Measurements from ENCODE around the gene ZBTB7C.

The ZBTB7C gene

DNA sequence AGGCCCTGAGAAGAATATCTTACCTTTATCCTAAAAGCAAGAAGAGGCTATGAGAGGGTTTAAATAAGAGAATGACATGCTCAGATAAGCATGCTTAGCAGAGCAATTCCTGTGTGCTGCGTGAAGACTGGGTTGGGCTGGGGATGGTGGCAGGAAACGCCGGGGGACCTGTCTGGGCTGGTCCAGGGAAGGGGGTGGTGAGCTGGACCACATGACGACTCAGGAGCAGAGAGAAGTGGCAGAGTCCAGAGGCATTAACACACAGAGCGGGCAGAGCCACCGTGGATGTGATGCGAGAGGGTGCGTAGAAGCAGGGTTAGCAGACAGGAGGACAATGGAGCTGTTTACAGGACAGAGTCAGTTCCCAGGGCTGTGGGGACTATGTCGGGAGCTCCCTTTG, 84.5 kb downstream of the ZBTB7C start:
- no peak for DNase-seq (ENCODE audit: low spot score)

DNA sequence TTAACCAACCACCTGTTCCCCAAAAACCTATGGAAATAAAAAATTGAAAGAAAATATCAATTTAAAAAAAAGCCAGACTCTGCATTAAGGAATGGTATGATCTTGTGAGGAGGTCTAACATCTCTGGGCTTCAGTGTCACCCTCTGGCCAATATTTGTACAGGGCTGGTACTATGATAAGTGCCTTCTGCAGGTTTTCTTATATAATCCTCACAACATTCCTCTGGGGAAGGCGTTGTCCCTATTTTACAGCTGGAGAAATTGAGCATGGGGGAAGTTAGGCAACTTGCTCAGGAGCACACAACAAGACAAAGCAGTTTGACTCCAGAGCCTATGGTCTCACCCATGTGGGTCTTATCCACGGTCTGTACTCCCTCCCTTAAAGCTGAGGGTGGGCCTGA, 86.0 kb downstream of the ZBTB7C start:
- DNase-seq (ENCODE audit: low spot score) = no peak

DNA sequence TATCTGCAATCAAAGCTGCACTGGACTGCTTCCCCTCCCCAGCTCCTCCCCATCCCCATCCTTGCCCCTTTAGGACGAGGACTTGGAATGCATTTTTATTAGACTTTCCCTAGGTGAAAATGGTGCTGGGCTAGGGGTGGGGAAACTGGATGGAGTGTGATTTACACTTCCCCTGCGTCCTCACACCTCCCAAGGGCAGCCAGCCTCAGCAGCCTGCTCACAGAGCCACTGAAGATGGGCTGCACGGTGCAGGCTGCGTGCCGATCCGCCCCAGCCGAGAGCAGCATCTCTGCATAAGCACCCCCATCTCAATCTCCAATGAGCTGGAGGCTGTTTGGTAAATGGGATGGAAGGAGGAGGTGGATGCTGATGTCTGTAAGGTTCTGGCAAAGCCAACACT, 87.6 kb downstream of the ZBTB7C start:
- no peak for DNase-seq (ENCODE audit: low spot score)

DNA sequence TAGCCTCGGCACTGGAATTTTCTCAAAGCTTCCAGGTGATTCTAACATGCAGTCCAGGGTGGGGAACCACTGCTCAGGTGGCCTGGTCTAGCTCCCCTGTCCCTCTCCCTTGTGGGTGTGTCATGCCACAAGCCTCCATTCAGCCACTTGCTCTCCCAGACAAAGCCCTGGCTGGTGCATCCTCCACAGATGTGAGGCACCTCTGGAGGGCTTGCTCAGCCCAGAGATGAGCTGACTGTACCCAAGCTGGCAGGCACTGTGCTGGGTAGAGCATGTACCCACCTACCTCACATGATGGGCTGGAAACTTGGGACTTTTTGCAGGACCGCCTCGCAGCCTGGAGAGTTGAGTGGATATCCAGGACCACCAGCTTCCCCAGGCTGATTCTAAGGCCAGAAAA, 88.1 kb downstream of the ZBTB7C start:
- DNase-seq (ENCODE audit: low spot score) = no peak

DNA sequence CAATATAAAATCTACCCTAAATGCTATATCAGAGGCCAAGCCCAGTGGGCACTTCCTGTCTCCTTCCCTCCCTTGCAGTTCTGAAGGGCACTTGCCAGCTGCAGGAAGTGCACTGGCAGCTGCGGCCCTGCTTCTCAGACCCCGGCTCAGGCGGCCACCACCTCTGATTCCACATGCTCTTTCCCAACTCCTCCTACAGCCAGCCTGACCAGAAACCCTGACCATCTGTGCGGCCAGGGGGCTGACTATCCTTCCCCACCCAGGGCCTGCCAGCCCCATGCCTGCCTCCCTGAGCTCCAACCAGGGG, 88.6 kb downstream of the ZBTB7C start:
- no peak for DNase-seq (ENCODE audit: low spot score)

DNA sequence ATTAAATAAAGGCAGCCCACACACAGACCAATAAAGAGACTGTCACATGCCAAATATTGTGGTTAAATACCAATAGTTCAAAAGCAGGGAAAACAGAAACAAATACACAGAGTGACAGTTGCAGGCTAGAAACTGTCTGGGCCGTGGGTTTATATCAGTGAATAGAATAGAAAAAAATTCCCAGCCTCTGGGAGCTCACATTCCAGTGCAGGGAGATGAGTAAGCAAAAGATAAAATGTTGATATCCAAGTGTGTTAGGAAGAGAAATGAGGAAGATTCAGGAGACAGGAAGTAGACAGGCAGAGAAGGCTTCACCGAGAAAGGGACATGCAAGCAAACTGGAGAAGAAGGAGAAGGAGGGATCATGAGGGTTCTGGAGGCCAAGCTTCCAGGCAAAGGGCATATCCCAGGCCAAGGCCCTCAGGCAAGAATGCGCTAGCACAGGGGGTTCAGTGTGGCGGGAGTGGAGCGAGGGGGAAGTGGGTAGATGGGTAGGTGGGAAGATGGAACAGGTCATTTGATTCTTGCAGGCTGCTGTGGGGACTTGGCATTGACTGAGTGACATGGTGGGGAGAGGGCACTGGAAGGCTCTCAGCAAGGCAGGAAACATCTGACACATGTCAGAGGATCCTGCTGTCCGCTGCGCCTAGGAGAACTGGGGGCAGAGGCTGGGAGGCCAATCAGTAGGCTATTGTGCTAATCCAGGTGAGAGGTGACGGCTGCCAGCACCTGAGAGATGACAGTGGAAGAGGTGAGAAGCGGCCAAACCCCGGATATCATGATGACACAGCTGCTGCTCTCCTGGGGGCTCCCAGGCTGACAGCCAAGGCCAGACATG, 89.2 kb downstream of the ZBTB7C start:
- DNase-seq (ENCODE audit: low spot score) = no peak

DNA sequence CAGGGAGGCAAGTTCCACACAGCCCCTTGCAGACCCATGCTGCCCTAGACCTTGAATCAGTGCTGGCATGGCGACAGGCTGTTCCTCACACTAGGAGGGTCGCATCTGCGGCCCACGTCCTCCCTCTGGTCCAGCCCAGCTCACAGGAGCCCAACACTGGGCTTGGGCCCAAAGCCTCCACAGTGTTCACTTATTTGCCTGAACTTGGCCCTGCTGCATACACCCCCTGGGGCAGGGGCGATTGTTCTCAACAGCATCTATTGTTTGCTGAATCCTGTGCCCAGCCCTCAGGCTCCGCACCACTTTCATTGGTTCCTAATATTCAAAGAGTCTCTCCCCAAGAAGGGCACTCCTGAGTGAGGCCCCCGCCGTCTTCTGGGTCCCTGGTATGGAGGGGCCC, 90.7 kb downstream of the ZBTB7C start:
- DNase-seq (ENCODE audit: low spot score) = no peak

DNA sequence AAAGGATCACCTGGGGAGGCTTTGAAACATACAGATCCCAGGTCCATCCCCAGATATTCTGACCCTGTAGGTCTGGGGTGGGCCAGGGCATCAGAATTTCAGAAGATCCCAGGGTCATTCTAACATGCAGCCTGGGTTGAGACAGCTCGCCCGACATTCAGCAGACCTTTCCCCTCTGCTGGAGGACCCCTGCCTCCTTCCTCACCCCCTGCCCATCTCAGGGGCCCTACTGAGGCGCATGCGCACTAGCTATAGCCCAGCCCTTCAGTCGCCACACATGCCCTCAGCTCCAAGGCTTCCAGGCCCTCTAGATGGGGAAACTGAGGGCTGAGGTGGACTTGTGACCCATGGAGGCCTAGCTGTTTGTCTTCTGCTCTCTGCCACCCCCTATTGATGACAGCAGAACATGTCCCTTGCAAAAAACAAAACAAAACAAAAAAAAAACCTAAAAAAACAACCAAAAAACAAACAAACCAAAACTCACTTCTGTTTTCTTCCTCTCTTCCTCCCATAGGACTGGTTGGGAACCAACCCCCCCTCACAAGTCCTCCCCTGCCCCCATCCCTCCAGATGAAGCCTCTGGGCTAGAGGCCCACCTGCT, 91.3 kb downstream of the ZBTB7C start:
- DNase-seq (ENCODE audit: low spot score) = no peak

DNA sequence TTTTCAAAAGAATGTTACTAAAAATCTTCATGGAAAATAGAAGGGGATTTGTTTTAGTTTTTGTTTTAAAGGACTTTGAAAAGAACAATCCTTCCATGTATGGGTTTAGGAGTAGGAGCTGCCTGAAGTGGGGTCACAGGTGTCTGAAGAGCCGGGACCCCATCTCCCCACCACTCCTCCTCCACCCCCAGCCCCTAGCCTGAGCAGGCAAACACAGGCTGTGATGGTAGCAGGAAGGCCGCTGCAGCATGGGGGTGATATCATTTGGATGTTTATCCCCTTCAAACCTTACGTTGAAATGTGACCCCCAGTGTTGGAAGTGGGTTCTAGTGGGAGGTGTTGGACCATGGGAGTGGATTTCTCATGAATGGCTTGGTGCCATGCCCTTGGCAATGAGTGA, 93.0 kb downstream of the ZBTB7C start:
- DNase-seq (ENCODE audit: low spot score) = no peak

DNA sequence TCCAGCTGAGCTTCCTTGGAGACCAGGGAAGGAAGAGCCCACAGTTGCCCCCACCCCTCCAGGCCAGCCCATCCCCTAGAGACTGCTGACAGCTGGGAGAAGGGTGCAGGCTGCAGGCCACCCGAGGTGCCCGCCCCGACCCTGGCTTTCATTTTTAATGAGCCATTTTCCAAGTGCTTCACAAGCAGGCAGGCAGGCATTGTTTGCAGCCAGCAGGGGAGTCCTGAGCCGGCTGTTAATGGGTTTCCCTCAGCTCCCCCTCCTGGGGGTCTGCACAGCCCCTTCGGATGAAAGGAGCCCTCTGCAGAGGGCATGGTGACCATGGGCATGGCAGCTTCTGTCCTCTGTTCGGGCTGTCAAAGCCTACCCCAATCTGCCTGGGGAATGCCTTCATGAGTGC, 94.5 kb downstream of the ZBTB7C start:
- no peak for DNase-seq (ENCODE audit: low spot score)

DNA sequence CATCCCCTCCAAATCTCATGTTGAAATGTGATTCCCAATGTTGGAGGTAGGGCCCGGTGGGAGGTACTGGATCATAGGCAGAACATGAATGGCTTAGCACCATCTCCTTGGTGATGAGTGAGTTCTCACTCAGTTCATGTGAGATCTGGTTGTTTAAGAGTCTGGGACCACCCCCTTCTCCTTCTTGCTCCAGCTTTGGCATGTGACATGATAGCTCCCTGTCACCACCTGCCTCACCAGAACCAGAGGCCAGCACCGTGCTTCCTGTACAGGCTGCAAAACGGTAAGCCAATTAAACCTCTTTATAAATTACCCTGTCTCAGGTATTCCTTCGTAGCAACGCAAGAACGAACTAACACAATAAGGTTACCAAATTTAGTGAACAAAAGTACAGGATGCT, 95.4 kb downstream of the ZBTB7C start:
- no peak for DNase-seq (ENCODE audit: low spot score)

DNA sequence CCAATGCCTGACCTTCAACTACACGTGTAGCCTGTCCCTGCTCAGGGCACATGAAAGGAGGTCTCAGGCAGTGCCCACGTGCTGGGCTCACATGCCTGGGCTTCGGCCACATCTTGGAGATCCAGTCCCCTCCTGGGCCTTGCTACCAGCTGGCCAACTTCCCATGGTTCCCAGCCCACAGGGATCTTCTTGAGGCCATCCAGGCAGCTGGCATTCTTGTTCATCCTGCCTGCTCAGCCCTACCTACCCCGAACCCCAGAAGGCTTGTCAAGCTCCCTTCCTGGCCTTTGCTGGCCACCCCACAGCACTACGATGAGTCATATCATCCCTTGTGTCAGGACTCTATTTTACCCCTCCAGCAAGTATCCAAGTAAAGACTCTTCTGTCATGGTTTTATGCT, 97.1 kb downstream of the ZBTB7C start:
- DNase-seq (ENCODE audit: low spot score) = no peak

DNA sequence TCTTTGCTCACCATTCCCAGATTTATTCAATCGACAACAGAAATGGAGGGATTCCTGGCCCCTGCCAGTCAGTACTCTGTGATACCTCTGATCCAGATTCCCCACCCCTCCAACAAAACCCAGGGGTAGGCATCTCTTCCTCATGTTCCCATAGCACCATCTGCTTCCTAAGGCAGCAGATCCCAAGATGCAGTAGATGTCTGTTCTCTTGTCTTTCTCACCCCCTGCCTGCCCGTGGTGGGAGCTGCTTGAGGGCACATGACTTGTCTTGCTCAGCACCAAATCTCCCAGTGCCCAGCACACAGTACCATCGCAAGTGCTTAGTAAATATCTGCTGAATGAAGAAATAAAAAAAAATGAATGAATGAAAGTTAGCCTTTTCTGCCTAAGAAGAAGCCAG, 98.2 kb downstream of the ZBTB7C start:
- DNase-seq (ENCODE audit: low spot score) = no peak

DNA sequence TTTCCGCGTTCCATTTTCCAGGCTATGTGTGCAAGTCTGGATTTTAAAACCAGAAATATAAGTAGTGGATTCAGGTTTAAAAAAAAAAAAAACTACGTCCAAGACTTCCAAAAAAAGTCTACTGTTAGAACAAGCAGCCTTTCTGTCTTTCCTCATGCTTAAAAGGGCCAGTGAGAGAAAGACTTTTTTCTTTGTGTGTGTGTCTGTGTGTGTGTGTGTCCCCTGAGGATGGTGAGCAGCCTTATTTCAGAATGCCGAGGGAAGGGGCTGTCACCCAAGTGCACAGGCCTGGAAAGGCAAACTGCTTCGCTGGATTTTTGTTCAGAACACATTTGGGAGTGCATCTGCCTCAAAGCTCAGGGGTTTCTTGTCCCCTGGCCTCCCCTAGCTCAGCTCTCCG, 98.8 kb downstream of the ZBTB7C start:
- DNase-seq (ENCODE audit: low spot score) = no peak

DNA sequence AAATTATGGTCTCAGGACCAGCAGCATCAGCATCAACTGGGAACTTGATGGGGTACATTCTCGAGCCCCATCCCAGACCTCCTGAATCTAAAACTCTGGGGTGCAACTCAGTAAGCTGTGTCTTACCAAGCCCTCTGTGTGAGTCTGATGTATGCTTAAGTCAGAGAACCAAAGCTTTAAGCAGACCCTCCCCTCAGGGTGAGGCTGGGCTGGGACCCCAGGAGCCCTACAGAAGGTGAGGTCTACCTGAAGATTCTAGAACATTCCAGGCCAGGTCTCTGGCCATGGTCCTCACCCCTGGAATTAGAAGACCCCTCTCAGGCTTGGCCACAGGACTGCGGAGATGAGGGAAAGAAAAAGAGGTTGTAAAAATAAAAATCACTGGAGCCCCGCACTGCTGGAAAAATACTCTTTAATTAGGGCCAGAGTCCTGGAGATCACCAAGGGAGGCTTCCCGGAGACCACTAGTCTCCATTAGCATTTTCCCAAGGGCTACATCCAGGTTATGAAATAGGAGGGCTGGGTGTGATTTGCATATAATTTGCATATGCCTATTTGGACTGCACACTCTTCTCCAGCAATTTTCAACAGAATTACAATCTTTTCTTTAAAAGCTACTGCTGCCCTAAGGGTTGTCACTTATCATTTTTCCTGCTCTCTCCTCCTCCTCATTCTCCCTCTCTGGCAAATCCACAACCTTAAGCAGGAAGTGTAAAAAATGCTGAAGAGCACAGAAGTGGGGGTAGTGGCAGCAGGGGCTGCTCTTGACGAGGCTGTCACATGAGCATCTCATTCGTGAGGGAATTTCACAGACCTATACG, 100.2 kb downstream of the ZBTB7C start:
- DNase-seq (ENCODE audit: low spot score) = no peak

DNA sequence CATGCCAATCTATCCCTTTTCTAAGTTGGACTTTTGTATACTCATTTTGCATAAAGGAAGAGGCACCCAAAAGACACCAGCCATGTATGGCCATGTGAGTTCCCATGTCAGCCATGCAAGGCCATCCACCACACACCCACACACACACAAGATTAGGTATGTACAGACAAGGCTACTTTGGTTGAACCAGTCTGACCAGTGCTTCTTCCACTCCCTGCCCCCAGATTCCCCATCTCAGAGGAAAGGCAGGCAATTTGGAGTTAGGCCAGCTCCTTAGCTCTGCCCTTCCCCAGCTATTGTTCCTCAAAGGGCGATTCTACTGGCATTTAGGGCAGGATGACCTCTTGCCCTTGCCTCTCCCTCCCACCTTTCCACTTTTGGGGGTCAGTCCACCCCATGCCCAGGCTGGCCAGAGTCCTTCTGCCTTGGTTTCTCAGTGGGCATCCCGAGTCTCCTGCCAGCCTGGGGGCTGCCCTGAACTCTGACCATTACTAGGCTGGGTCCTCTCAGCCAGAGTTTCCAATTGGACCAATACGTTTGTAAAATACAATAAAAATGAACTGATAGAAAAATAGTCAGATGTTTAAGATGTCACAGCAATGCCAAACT, 101.1 kb downstream of the ZBTB7C start:
- no peak for DNase-seq (ENCODE audit: low spot score)

DNA sequence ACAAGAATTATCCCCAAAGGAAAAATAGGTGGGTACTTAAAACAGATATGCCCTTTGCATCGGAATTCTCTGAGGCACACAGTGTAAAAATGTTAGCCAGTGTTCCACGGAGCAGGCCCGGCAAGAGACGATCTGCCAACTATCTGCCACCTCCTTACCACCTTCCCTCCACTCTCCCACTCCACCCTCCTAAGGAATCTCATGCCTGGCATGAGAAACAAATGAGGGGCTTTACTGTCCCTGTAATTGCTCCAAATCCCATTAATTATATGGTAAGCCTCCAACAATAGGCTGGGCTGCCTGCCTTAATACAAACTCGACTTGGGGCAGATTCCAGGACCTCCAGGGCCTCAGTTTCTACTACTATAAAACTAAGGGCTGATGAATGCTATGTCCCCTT, 102.3 kb downstream of the ZBTB7C start:
- DNase-seq (ENCODE audit: low spot score) = no peak

DNA sequence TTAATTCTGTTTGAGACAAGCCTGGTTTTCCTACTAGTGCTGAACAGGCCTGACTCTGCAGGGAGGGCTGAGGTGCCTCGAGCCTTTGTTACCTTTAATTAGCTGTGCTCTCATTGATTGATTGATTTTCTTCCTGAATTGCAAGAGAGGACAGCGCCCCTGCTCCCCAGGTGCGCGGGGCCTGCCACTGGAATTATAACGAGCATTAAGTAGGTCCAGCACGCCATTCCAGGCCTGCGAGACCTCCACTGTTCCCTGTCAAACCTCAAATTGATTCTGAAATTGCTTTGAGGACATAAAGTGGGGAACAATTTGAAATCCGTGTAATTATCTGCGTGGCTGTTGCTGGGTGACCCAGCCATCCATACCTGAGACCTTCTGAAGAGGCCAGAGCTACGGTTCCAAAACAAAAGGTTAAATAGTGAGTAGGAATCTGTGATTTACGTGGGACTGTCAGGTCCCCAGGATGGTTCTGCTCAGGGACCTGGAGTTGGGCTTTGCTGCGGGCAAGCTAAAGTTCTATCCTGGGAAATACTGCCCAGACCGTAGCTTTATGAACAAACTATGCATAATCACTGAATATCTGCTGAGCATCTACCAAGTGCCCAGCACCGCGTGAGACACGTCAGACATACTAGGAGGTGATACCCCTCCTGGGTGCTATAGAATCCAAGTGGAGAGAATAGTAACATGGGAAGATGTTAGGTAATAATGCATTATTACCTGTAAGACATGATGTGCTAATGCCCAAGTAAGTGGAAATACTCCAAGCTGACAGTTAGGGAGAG, 104.1 kb downstream of the ZBTB7C start:
- no peak for DNase-seq (ENCODE audit: low spot score)

DNA sequence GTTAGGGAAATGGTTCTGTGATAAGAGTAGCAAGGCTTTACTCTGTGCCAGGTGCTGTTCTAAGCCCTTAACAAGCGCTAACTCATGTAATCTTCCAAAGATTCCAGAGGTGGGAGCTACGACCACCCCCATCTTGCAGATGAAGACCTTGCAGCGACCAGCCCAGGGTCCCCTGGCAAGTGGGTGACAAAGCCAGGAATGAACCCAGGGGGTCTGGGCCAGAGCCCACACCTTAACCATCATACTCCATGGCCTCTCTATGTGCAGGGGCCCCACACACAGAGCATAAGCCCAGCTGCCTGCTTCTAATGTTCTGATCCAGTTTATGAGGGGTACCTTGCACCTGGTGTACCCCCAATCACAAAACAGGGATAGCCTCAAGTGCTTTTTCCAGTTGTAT, 105.3 kb downstream of the ZBTB7C start:
- DNase-seq (ENCODE audit: low spot score) = no peak

DNA sequence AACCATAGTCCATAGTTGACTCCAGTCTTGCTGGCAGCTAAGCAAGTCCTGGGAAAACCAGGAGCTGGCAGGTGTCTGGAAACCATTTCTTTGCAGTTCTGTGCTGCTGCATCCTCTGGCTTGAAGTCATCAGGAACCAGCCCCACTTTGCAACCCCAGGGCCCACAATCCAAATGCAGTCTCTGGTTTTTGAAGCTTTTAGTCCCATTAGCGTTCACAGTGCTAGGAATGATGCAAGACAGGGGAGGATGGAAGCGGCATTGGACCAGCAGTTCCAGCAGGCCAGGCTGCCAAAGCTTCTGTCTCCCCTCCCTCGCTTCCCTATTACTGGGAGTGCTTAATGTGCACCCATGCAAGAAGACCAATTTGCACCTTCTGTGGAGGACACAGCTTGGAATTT, 106.4 kb downstream of the ZBTB7C start:
- DNase-seq (ENCODE audit: low spot score) = no peak

DNA sequence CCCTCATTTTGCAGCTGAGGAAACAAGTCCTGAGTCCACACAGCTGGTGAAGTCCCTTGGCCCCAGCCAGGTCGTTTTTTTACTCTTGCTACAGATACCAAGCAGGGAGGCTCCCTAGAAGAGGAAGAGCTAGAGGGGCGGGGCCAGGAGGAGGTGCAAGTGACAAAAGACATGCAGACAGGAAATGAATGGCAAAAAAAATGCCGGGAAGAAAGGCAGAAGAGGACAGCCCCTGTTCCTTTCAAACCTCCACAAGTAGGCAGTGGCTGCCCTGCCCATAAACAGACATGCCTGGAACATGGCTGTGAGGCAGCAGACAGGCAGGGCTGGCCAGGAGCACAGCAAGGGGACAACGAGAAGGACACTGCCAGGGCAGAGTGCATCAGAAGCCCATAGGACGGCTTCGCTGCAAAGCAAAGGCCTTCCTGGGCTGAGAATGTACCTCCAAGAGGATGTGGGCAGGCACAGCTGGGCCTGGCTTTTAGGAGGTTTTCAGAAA, 108.7 kb downstream of the ZBTB7C start:
- DNase-seq (ENCODE audit: low spot score) = no peak

DNA sequence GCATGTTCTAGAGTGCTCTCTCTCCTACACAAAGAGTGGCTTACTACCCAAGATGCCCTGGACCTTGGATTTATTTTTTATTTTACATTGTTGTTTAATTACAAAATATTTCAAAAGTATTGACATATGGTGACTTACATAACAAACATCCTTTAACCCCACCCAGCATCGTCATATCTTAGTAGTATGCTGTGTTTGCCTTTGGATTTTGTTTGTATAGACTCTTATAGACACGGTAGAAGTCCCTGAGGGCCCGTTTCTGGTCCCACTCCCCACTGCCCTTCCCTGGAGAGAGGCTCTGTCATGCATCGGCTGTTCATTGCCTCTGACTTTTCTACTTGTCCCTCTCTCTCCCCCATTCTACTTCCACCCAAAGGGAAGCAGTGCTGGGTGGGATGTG, 112.0 kb downstream of the ZBTB7C start:
- no peak for DNase-seq (ENCODE audit: low spot score)

Measured in ecto neural progenitor cell (in vitro differentiated cells).